ENCODE results near the gene GFER.

- no peak for TF ChIP-seq ZNF121 (CRISPR knock-in tag; IDR thresholded peaks at IDR 0.05)
- no peak for TF ChIP-seq CREB1 (CRISPR knock-in tag; IDR thresholded peaks at IDR 0.05)
- TF ChIP-seq CTCF (IDR thresholded peaks at IDR 0.05): no peak
- TF ChIP-seq ZNF138 (CRISPR knock-in tag; conservative IDR thresholded peaks at IDR 0.05): no peak
Measured at GRCh38 chr16:1993731-1994131, 9.7 kb downstream of the GFER start.
